MV-4-11 (cell line): Measurements from ENCODE around the gene MCIDAS.
A peak's percentile ranks its signal among the peaks of the same experiment; 100 is the strongest.

Experiments used
- DNase-seq: peaks from one replicate; lab custom pipeline; 2025; lab: John Stamatoyannopoulos, UW

MCIDAS gene

DNA sequence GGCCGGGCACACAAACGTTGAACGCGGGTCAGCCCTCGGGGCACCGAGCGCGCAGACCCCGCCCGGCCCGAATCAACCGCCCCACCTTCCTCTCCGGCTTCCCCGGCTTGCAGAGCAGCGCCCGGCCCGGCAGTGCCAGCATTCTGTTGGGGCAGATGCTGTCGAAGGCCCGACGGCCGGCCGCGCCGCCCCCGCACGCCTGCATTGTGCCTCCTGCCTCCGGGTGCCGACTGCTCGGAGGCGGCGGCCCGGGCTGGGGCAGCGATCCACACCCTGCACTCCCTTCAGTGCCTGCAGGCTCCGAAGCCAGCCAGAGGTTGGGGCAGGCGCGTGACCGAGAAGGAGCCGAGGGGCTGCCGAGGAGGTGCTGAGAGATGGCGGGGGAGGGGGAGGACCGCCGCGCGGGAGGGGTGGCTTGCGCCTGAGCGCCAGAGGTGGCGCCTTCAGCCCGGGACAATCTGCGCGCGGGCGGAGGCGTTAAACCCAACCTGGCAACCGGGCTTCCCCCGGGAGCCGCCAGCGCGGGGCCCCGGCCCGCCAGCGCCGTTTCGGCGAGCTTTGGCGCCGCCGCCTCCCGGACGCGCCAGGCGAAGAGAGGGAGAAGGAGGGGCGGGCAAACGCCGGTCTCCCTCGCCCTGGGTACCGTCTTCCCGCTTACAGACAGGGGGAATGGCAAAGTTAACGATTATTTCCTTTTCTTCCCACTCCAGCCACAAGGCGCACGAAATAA lies at the start of gene MCIDAS:
Gene MCIDAS, minus strand, starts transcription at position 382 of the 730 bp plus-strand sequence. Its CDS starts 177 bp downstream, at position 205.
- DNase-seq: no peak

- DNase-seq: no peak
These were observed 49.7 kb upstream of the MCIDAS start for GRCh38 chr5:55276771-55277170.

DNA sequence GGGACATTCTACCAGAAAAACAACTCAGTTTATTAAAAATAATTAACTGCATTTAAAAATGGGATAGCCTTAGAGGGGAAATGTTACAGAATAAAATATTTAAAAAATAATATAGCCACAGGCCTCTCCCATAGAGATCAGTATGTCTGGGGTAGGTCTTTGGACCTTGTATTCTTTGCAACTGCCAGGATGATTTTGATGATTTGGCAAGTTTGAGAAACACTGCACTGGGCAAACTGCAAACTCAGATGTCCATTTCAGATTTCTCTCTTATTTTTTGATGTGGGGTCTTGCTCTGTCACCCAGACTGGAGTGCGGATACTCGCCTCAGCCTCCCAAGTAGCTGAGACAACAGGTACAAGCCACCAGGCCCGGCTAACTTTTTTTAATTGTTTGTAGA lies 31.2 kb upstream of the MCIDAS start:
- DNase-seq: no peak

- DNase-seq: no peak
These were observed 27.7 kb upstream of the MCIDAS start for GRCh38 chr5:55254802-55255201.

DNA sequence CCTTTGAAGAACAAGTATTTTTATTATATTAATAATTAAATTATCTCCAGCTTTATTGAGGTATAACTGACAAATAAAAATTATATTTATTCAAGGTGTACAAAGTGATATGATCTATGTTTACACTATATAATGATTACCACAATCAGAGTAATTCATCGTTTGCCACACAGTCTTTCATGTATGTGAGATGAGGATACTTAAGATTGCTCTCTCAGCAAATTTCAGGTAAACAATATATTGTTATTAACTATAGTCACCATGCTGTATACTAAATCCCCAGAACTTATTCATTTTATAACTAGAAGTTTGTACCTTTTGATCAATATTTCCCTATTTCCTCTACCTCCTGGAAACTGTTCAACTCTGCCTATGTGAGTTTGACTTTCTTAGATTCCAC lies 22.9 kb upstream of the MCIDAS start:
- DNase-seq: no peak

GRCh38 chr5:55241746-55242145 lies 14.6 kb upstream of the MCIDAS start:
- no peak for DNase-seq

- DNase-seq: no peak
These were observed 9.7 kb upstream of the MCIDAS start for GRCh38 chr5:55236800-55237199.

GRCh38 chr5:55234121-55234700 lies 7.1 kb upstream of the MCIDAS start:
- DNase-seq: no peak

GRCh38 chr5:55232985-55233928 lies 6.1 kb upstream of the MCIDAS start, which contains the start of gene CCNO:
TSS of gene CCNO (minus strand) at chr5:55233608. CDS start at chr5:55233523, 85 bp downstream.
- DNase-seq: peak; percentile 5

- no peak for DNase-seq
These were observed 5.3 kb upstream of the MCIDAS start for GRCh38 chr5:55232271-55232984.

DNA sequence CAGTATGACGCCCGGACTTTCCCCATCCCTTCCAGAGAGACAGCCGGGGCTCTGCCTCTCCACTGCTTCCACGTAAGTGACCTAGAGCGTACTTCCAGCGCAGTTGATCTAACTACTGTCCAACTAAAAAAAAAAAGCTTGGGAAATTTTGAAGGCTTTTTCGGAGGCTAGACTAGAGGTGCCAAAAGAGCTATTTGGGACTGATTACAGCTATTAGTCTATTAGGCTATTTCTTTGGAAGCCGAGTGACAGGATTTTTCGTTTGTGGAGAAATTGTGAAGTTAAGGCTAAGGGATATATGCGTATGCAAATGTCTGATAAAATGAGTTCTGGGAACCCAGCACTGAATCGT lies 4.8 kb upstream of the MCIDAS start:
- no peak for DNase-seq

DNA sequence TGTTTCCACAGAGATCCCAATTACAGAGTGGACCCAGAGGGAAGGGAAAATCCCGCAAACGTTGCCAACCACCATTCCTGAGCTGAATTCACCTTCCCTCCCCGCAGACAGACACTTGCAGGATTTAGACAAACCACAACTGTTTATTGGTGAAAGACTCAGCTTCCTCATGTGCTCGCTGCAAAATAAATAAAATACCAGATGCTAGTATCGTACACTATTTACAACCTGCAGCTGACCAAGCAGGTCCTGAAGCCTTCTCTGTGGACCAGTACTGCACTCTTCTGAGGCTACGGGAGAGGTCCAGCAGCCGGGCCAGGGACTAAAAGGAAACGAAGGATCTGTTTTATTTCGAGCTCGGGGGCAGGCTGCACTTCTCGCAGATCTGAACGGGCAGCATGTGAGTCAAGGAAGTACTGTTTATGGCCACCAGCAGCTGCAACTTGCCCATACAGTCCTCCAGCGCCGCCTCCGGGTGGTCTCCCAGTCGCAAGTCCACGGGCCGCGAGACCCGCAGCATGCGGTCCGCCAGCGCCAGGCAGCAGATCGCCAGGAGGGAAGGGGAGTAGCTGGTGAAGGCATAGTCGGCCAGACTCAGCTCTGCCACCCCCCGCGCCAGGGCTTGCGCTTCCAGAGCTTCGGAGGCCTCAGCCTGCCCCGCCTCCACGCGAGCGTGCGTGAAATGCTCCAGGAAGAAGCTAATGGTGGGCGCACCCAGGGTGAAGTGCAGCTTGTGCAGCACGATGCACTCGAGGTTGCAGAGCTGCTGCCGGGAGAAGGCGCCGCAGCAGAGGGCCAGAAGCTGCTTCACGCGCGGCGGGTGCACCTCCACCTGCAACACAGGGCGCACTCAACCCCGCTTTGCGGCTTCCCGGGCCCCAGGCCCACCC lies 4.2 kb upstream of the MCIDAS start:
- no peak for DNase-seq

DNA sequence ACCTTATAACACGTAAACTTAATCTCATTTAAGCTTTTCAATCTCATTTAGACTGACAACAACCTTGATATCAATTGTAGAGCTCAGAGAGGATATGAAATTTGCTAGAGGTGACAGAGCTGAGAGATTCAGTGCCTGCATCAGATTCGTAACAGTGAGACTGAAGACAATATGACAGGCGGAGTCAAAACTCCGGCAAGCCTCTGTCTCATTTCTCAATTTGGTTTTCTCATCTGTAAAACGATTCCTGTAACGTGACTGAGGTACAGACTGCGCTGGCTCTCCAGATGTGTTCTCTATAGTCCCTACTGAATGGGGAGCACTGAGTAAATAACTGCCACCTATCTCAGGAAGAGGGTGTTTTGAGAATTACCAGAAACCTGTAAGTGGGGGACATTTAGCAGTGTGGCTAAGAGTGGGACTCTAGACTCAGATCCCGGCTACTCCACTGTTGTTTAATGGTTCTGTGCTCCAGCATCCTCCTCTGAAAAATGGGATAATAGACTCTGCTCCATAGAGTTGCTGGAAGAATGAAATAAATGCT lies 3.0 kb upstream of the MCIDAS start:
- DNase-seq: no peak

DNA sequence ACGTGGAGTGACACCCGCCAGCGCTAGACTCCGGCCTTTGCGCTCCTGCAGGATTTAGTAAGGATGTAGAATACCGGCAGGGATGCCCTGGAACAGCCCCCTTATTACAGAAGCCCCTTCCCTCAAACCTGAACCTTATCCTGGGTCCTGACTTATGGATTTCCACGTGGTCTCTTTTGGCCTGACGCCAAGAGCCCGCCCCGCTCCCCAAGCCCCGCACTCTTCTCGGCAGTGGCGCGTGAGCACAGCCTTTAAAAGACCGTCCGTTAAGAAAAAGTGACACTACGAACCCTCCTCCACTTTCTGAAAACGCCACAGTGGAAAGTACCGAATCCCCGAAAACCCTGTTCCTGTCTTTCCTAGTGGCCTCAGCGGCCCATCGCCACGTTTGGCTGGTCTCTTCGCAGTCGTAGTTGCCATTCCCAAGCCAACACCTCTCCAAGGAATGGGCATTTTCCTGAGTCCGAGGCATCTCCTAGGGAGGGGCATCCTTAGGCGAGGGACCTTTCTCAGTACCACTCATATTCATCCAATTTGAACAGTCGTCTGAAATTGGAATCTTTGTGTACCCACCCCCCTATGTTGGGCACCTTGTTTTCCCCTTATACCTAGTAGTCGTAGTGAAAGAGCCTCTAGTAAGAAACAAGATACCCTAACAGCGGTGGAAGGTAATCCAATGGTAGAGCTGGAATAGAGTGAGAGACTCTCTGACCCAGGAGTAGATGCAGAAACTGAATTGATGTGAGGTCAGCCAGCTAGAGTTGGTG lies 732 bp upstream of the MCIDAS start:
- no peak for DNase-seq

DNA sequence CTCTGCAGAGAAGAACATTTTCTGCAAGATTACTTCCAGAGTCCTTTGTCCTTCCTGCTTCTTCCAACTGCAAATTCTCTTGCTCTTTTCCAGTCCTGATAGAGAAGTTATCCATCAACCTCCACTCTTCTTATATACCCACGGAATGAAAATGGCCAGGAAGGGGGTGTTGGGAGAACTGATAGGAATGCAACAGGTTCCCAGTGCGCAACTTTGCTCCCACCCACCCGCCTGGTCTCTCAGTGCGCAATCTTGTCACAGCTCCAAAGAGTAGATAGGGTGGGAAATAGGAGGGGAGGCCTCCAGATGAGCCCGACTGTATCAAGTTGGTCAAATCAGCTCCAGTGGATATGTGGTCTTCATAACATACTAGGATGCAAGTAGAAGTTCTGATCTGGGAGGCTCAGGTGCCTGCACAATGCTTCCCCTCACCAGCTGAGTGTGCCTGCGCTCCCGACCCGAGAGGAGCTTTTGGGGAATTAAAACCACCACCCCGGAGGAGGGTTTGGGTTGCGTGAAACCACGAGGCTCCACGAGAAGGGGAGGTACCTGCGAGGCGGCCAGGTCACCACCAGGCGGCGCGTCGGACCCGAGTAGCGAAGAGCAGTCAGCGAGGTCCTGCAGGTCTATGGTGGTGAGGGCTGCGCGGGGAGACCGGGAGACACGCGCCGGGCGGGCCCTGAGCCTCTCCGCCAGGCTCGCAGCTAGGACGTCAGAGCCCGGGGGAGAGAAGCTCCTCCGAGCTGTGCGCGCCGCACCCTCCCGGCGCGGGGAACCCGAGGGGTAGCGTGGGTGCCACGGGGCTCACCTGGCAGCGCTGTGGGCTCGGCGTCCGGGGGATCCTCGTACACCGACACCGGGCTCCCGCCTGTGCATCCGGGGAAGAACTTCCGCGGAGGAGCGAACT lies 835 bp downstream of the MCIDAS start:
- peak; percentile 34 for DNase-seq

DNA sequence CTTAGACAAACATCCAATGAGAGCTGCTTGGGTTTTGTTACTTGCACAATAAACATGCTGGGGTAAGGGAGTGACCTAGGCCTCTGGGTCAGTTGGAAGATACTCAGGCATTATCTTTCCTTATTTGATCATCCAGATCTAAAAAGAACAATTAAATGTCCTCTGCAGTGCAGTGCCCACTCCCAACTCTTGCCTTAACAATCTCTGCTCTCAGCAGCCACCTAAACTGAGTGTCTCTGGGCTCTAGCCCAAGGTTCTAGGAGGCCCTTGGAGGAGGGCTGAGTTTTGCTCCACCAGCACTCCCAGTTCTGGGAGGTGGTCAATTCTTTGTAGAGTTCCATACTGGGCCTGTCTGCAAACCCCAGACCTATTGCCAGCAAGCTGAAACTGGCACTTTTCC lies 1.8 kb downstream of the MCIDAS start:
- DNase-seq: no peak

GRCh38 chr5:55223812-55224240 lies 3.3 kb downstream of the MCIDAS start:
- DNase-seq: no peak

- DNase-seq: no peak
These were observed 3.9 kb downstream of the MCIDAS start for GRCh38 chr5:55222985-55223811.
